OCI-LY7 (cell line): Measurements from ENCODE around the gene LRRK1. TPM values are rescaled to one million over a fixed set of nuclear protein-coding genes. Genes with fewer than 3 reads are reported as not detected.

Experiments used
- BruUV-seq: library from RNA; stranded (reverse); fragments of 400-500 nt; replicated peaks from 2 replicates; lab custom pipeline; 2021; lab: Mats Ljungman, UMichigan
- CTCF ChIA-PET: fragments of 300-600 bp; sonication (Branson Sonifier 250); formaldehyde crosslinking; loops from one replicate; lab custom pipeline; 2022; ENCODE audit warnings: antibody characterized with exemption; ENCODE audit not compliant: unreplicated experiment; lab: Charles Lee
- POLR2A ChIA-PET: fragments of 300-600 bp; sonication (Branson Sonifier 250); formaldehyde crosslinking; loops from one replicate; lab custom pipeline; 2022; ENCODE audit warnings: antibody characterized with exemption; lab: Charles Lee
- DNase-seq: peaks from one replicate; pipeline ENCODE4 v3.0.0-alpha.2; 2015; ENCODE audit warnings: low spot score
- H2AFZ ChIP-seq: fragments of 200-600 bp; sonication (generic), shearing (Covaris generic); 2 replicates; pipeline ENCODE4 v1.6.1; 2014; ENCODE audit warnings: mild to moderate bottlenecking, antibody characterized with exemption, low read length, moderate library complexity
- H3K27ac ChIP-seq: fragments of 200-600 bp; sonication (generic); 2 replicates; pipeline ENCODE4 v1.5.1; 2014; ENCODE audit warnings: mixed run types, low read depth, mild to moderate bottlenecking, moderate library complexity, low read length, inconsistent platforms; ENCODE audit not compliant: poor library complexity, severe bottlenecking
- H3K36me3 ChIP-seq: fragments of 200-600 bp; sonication (generic); 2 replicates; pipeline ENCODE4 v1.6.1; 2014; ENCODE audit warnings: mild to moderate bottlenecking, antibody characterized with exemption, low read length, moderate library complexity, mixed read lengths; ENCODE audit not compliant: insufficient read depth
- H3K4me1 ChIP-seq: fragments of 200-600 bp; sonication (generic); 2 replicates; pipeline ENCODE4 v1.5.1; 2014; ENCODE audit warnings: mild to moderate bottlenecking, low read length; ENCODE audit not compliant: insufficient read depth, poor library complexity, severe bottlenecking
- H3K4me2 ChIP-seq: fragments of 200-600 bp; sonication (generic); 2 replicates; pipeline ENCODE4 v1.6.1; 2014; ENCODE audit warnings: mild to moderate bottlenecking, low read length
- H3K4me3 ChIP-seq: fragments of 200-600 bp; sonication (generic); 2 replicates; pipeline ENCODE4 v1.5.1; 2014; ENCODE audit warnings: mild to moderate bottlenecking, low read depth, low read length; ENCODE audit not compliant: poor library complexity, severe bottlenecking
- H3K79me2 ChIP-seq: fragments of 200-600 bp; sonication (generic); 2 replicates; pipeline ENCODE4 v1.6.1; 2016; ENCODE audit warnings: low read depth, mild to moderate bottlenecking, low read length, moderate library complexity, mixed read lengths; ENCODE audit not compliant: insufficient read depth
- H3K9me2 ChIP-seq: fragments of 200-600 bp; sonication (generic); 2 replicates; pipeline ENCODE4 v1.6.1; 2016; ENCODE audit warnings: mild to moderate bottlenecking, low read length, mixed read lengths; ENCODE audit not compliant: insufficient read depth
- H3K9me3 ChIP-seq: fragments of 200-600 bp; sonication (generic); 2 replicates; pipeline ENCODE4 v1.6.1; 2014; ENCODE audit warnings: mild to moderate bottlenecking, mixed run types, low read length, mixed read lengths
- H4K20me1 ChIP-seq: fragments of 200-600 bp; sonication (generic); 2 replicates; pipeline ENCODE4 v1.6.1; 2014; ENCODE audit warnings: mild to moderate bottlenecking, antibody characterized with exemption, low read length, moderate library complexity, mixed read lengths; ENCODE audit not compliant: insufficient read depth
- CTCF ChIP-seq: fragments of 200-600 bp; sonication (generic); conservative IDR thresholded peaks from 2 replicates; pipeline ENCODE4 v1.5.1; 2014; ENCODE audit warnings: mild to moderate bottlenecking, antibody characterized with exemption, low read length, moderate library complexity, mixed read lengths
- EZH2phosphoT487 ChIP-seq: fragments of 200-600 bp; sonication (generic); IDR thresholded peaks from 2 replicates; pipeline ENCODE4 v1.6.1; 2018; ENCODE audit warnings: low read depth, borderline replicate concordance, mild to moderate bottlenecking, mixed run types, antibody characterized with exemption, low read length, moderate library complexity, mixed read lengths
- intact Hi-C: fragments of 100-400 bp; cut with micrococcal nuclease; formaldehyde crosslinking; loops from one replicate; pipeline ENCODE4 v1.10.0; 2022; ENCODE audit not compliant: unreplicated experiment
- total RNA-seq, 2 experiments: library from RNA; depleted of rRNA in 1 of 2; stranded (reverse); fragments of >200 nt in 1 of 2; shearing (Covaris generic) in 1 of 2; gene quantifications; 2 replicates each; pipeline ENCODE4 v1.2.3, GENCODE V29; 2014 to 2022

Gene LRRK1
- total RNA-seq, 2 experiments from 2014 or later = 92.3 to 233 TPM

- H3K9me2 ChIP-seq = no peaks in the 10 kb centered on the region
- no TSS peak for BruUV-seq
- H3K9me3 ChIP-seq = no peaks in the 10 kb centered on the region
- no peaks in the 10 kb centered on the region for H3K4me1 ChIP-seq
- no peaks in the 10 kb centered on the region for H3K79me2 ChIP-seq
- intact Hi-C loops = no loop called here
- ChIA-PET CTCF (no interaction called here), POLR2A (interaction anchor here (1.6 to 1.7 kb wide), 2 partner anchors 9 to 21 kb away, joined by 4 read pairs; no protein-coding TSS in a partner anchor)
- H3K36me3 ChIP-seq = no peaks in the 10 kb centered on the region
- no peaks in the 10 kb centered on the region for H4K20me1 ChIP-seq
- H3K4me3 ChIP-seq = no peak overlapping the region
- no peak overlapping the region for H3K4me2 ChIP-seq
- no peak for TF ChIP-seq CTCF
- TF ChIP-seq EZH2phosphoT487 = no peak
- no peak overlapping the region for H3K27ac ChIP-seq
- H2AFZ ChIP-seq = no peak overlapping the region
- DNase-seq = no peak
These were observed 23.4 kb upstream of the LRRK1 start for GRCh38 chr15:100895721-100896120.

GRCh38 chr15:100897221-100898151 is 21.7 kb upstream of the LRRK1 start:
- intact Hi-C loops = no loop called here
- no peak overlapping the region for H3K27ac ChIP-seq
- H2AFZ ChIP-seq = no peak overlapping the region
- H3K9me3 ChIP-seq = no peaks in the 10 kb centered on the region
- H3K4me2 ChIP-seq = no peak overlapping the region
- CTCF ChIA-PET = no interaction called here
- H3K9me2 ChIP-seq = no peaks in the 10 kb centered on the region
- no peaks in the 10 kb centered on the region for H3K36me3 ChIP-seq
- H3K79me2 ChIP-seq = no peaks in the 10 kb centered on the region
- H3K4me3 ChIP-seq = no peak overlapping the region
- no TSS peak for BruUV-seq
- H3K4me1 ChIP-seq = peaks cover 2% of the 10 kb centered on the region
- DNase-seq = no peak
- TF ChIP-seq EZH2phosphoT487 (no peak), CTCF (no peak)
- H4K20me1 ChIP-seq = no peaks in the 10 kb centered on the region
- POLR2A ChIA-PET = no interaction called here

GRCh38 chr15:100898152-100898490 is 21.0 kb upstream of the LRRK1 start:
- POLR2A ChIA-PET = no interaction called here
- H3K9me3 ChIP-seq = no peaks in the 10 kb centered on the region
- intact Hi-C loops = no loop called here
- H3K9me2 ChIP-seq = no peaks in the 10 kb centered on the region
- BruUV-seq = no TSS peak
- H3K4me2 ChIP-seq = no peak overlapping the region
- H2AFZ ChIP-seq = no peak overlapping the region
- TF ChIP-seq CTCF (no peak), EZH2phosphoT487 (no peak)
- H3K79me2 ChIP-seq = no peaks in the 10 kb centered on the region
- H3K4me3 ChIP-seq = no peak overlapping the region
- CTCF ChIA-PET = no interaction called here
- H3K27ac ChIP-seq = no peak overlapping the region
- H4K20me1 ChIP-seq = no peaks in the 10 kb centered on the region
- H3K36me3 ChIP-seq = no peaks in the 10 kb centered on the region
- peaks cover 9% of the 10 kb centered on the region for H3K4me1 ChIP-seq
- no peak for DNase-seq
